WTC11 (cell line): ENCODE data around the gene SPRR2B. TPM values are rescaled to one million over a fixed set of nuclear protein-coding genes. Genes with fewer than 3 reads are reported as not detected.

ENCODE experiments used
- ATAC-seq: fragments of 200-7000 bp; cut with Tn5 transposase; 2 replicates; pipeline ENCODE4 v1.10.0; 2021; ENCODE audit warnings: mild to moderate bottlenecking, moderate library complexity
- CTCF ChIA-PET: fragments of 300-600 bp; sonication (Branson Sonifier 250); formaldehyde crosslinking; loops from one replicate; lab custom pipeline; 2021; ENCODE audit warnings: antibody characterized with exemption; lab: Charles Lee
- POLR2A ChIA-PET: fragments of 350-600 bp; sonication (Branson Sonifier 250); formaldehyde crosslinking; loops from one replicate; lab custom pipeline; 2021; ENCODE audit warnings: antibody characterized with exemption; lab: Charles Lee
- DNase-seq: peaks from one replicate; pipeline ENCODE4 v3.0.0; 2021; ENCODE audit warnings: low spot score
- H3K27ac Mint-ChIP-seq: 2 replicates; pipeline ENCODE4 v1.8.0; 2021; ENCODE audit warnings: mixed read lengths
- H3K27me3 Mint-ChIP-seq: 2 replicates; pipeline ENCODE4 v1.8.0; 2021; ENCODE audit warnings: low read depth, mild to moderate bottlenecking, moderate library complexity, mixed read lengths
- H3K36me3 Mint-ChIP-seq: 2 replicates; pipeline ENCODE4 v1.8.0; 2021; ENCODE audit warnings: mixed read lengths
- H3K4me1 Mint-ChIP-seq: 2 replicates; pipeline ENCODE4 v1.8.0; 2022; ENCODE audit warnings: mixed read lengths
- H3K4me3 Mint-ChIP-seq: 2 replicates; pipeline ENCODE4 v1.8.0; 2021; ENCODE audit warnings: mild to moderate bottlenecking, moderate library complexity, mixed read lengths
- H3K9me3 Mint-ChIP-seq: 2 replicates; pipeline ENCODE4 v1.8.0; 2021; ENCODE audit warnings: mixed read lengths
- CBFB ChIP-seq: sonication (generic); formaldehyde crosslinking; IDR thresholded peaks from 2 replicates; pipeline ENCODE4 v1.8.1; 2022; ENCODE audit warnings: mild to moderate bottlenecking, low read depth, missing genetic modification reagents
- FOXP1 ChIP-seq: sonication (generic); formaldehyde crosslinking; IDR thresholded peaks from 2 replicates; pipeline ENCODE4 v1.8.0; 2022; ENCODE audit warnings: missing genetic modification reagents, mild to moderate bottlenecking, moderate library complexity, borderline replicate concordance
- FOXP4 ChIP-seq: sonication (generic); formaldehyde crosslinking; IDR thresholded peaks from 2 replicates; pipeline ENCODE4 v1.8.0; 2022; ENCODE audit warnings: mild to moderate bottlenecking, missing genetic modification reagents
- HMGA2 ChIP-seq: fragments of 250-450 bp; sonication (Bioruptor Pico); IDR thresholded peaks from 2 replicates; pipeline ENCODE4 v1.4.0; 2021; ENCODE audit warnings: mild to moderate bottlenecking, moderate library complexity
- JAZF1 ChIP-seq: fragments of 250-450 bp; sonication (Bioruptor Pico); IDR thresholded peaks from 2 replicates; pipeline ENCODE4 v1.9.0; 2021; ENCODE audit warnings: moderate library complexity, mild to moderate bottlenecking, inconsistent platforms
- KAT7 ChIP-seq: sonication (generic); formaldehyde crosslinking; IDR thresholded peaks from 2 replicates; pipeline ENCODE4 v1.8.1; 2023; ENCODE audit warnings: missing genetic modification reagents, mild to moderate bottlenecking, borderline replicate concordance
- NFE2L1 ChIP-seq: sonication (generic); formaldehyde crosslinking; IDR thresholded peaks from 2 replicates; pipeline ENCODE4 v1.8.1; 2023; ENCODE audit warnings: missing genetic modification reagents
- NR2C2 ChIP-seq: sonication (generic); formaldehyde crosslinking; IDR thresholded peaks from 2 replicates; pipeline ENCODE4 v1.8.0; 2022; ENCODE audit warnings: mild to moderate bottlenecking, missing genetic modification reagents
- RELA ChIP-seq: sonication (generic); formaldehyde crosslinking; IDR thresholded peaks from 2 replicates; pipeline ENCODE4 v1.8.1; 2022; ENCODE audit warnings: missing genetic modification reagents, mild to moderate bottlenecking, borderline replicate concordance
- SMAD3 ChIP-seq: sonication (generic); formaldehyde crosslinking; IDR thresholded peaks from 2 replicates; pipeline ENCODE4 v1.8.0; 2022; ENCODE audit warnings: missing genetic modification reagents, mild to moderate bottlenecking, borderline replicate concordance
- TEAD1 ChIP-seq: sonication (generic); formaldehyde crosslinking; IDR thresholded peaks from 2 replicates; pipeline ENCODE4 v1.8.0; 2022; ENCODE audit warnings: mild to moderate bottlenecking, missing genetic modification reagents
- TEAD4 ChIP-seq: sonication (generic); formaldehyde crosslinking; IDR thresholded peaks from 2 replicates; pipeline ENCODE4 v1.8.0; 2022; ENCODE audit warnings: mild to moderate bottlenecking, missing genetic modification reagents
- TP53 ChIP-seq: sonication (generic); formaldehyde crosslinking; IDR thresholded peaks from 2 replicates; pipeline ENCODE4 v1.8.1; 2023; ENCODE audit warnings: mild to moderate bottlenecking, missing genetic modification reagents
- ZBTB21 ChIP-seq: sonication (generic); formaldehyde crosslinking; IDR thresholded peaks from 2 replicates; pipeline ENCODE4 v1.8.1; 2023; ENCODE audit warnings: mild to moderate bottlenecking, missing genetic modification reagents, borderline replicate concordance
- ZNF121 ChIP-seq: sonication (generic); formaldehyde crosslinking; IDR thresholded peaks from 2 replicates; pipeline ENCODE4 v1.8.0; 2023; ENCODE audit warnings: missing genetic modification reagents
- ZNF138 ChIP-seq: sonication (generic); formaldehyde crosslinking; conservative IDR thresholded peaks from 2 replicates; pipeline ENCODE4 v1.8.1; 2022; ENCODE audit warnings: mild to moderate bottlenecking, moderate library complexity, missing genetic modification reagents
- ZNF396 ChIP-seq: fragments of 250-450 bp; sonication (Bioruptor Pico); IDR thresholded peaks from 2 replicates; pipeline ENCODE4 v1.8.0; 2021; ENCODE audit warnings: mild to moderate bottlenecking, moderate library complexity, borderline replicate concordance
- ZSCAN18 ChIP-seq: fragments of 250-450 bp; sonication (Bioruptor Pico); IDR thresholded peaks from 2 replicates; pipeline ENCODE4 v2.1.2; 2022; ENCODE audit warnings: mild to moderate bottlenecking, moderate library complexity
- total RNA-seq: library from RNA; stranded (reverse); gene quantifications from 3 replicates; pipeline ENCODE4 v1.2.3, GENCODE V29; 2021
- TF ChIP-seq, protein P1 (sequence below): fragments of 250-450 bp; sonication (Bioruptor Pico); IDR thresholded peaks from 2 replicates; pipeline ENCODE4 v1.9.0; 2021; ENCODE audit warnings: mild to moderate bottlenecking
- TF ChIP-seq, protein P2 (sequence below): sonication (generic); formaldehyde crosslinking; IDR thresholded peaks from 2 replicates; pipeline ENCODE4 v1.8.1; 2022; ENCODE audit warnings: mild to moderate bottlenecking, missing genetic modification reagents, moderate library complexity, borderline replicate concordance
- TF ChIP-seq, protein P3 (sequence below): sonication (generic); formaldehyde crosslinking; IDR thresholded peaks from 2 replicates; pipeline ENCODE4 v1.8.1; 2023; ENCODE audit warnings: mild to moderate bottlenecking, missing genetic modification reagents
- TF ChIP-seq, protein P4 (sequence below): sonication (generic); formaldehyde crosslinking; IDR thresholded peaks from 2 replicates; pipeline ENCODE4 v1.8.1; 2023; ENCODE audit warnings: mild to moderate bottlenecking, missing genetic modification reagents, moderate library complexity
- TF ChIP-seq, protein P5 (sequence below): sonication (generic); formaldehyde crosslinking; IDR thresholded peaks from 2 replicates; pipeline ENCODE4 v1.8.1; 2023; ENCODE audit warnings: mild to moderate bottlenecking, missing genetic modification reagents, borderline replicate concordance

The SPRR2B gene
- total RNA-seq, 1 experiment from 2014 or later: not detected

- TF ChIP-seq, protein P1, sequence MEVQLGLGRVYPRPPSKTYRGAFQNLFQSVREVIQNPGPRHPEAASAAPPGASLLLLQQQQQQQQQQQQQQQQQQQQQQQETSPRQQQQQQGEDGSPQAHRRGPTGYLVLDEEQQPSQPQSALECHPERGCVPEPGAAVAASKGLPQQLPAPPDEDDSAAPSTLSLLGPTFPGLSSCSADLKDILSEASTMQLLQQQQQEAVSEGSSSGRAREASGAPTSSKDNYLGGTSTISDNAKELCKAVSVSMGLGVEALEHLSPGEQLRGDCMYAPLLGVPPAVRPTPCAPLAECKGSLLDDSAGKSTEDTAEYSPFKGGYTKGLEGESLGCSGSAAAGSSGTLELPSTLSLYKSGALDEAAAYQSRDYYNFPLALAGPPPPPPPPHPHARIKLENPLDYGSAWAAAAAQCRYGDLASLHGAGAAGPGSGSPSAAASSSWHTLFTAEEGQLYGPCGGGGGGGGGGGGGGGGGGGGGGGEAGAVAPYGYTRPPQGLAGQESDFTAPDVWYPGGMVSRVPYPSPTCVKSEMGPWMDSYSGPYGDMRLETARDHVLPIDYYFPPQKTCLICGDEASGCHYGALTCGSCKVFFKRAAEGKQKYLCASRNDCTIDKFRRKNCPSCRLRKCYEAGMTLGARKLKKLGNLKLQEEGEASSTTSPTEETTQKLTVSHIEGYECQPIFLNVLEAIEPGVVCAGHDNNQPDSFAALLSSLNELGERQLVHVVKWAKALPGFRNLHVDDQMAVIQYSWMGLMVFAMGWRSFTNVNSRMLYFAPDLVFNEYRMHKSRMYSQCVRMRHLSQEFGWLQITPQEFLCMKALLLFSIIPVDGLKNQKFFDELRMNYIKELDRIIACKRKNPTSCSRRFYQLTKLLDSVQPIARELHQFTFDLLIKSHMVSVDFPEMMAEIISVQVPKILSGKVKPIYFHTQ: no peak
- TF ChIP-seq ZBTB21: no peak
- TF ChIP-seq ZNF121 (CRISPR knock-in tag): no peak
- no peak for TF ChIP-seq ZNF138
- no peak for TF ChIP-seq JAZF1 (CRISPR knock-in tag)
- no peak for TF ChIP-seq NR2C2 (CRISPR knock-in tag)
- TF ChIP-seq CBFB (CRISPR knock-in tag): no peak
- no peak for TF ChIP-seq TEAD1
- TF ChIP-seq HMGA2: no peak
- TF ChIP-seq TEAD4 (CRISPR knock-in tag): no peak
- TF ChIP-seq, all 79 proteins: peak for 0
These were observed 10.3 kb upstream of the SPRR2B start (continued) for GRCh38 chr1:153081736-153082135.

DNA sequence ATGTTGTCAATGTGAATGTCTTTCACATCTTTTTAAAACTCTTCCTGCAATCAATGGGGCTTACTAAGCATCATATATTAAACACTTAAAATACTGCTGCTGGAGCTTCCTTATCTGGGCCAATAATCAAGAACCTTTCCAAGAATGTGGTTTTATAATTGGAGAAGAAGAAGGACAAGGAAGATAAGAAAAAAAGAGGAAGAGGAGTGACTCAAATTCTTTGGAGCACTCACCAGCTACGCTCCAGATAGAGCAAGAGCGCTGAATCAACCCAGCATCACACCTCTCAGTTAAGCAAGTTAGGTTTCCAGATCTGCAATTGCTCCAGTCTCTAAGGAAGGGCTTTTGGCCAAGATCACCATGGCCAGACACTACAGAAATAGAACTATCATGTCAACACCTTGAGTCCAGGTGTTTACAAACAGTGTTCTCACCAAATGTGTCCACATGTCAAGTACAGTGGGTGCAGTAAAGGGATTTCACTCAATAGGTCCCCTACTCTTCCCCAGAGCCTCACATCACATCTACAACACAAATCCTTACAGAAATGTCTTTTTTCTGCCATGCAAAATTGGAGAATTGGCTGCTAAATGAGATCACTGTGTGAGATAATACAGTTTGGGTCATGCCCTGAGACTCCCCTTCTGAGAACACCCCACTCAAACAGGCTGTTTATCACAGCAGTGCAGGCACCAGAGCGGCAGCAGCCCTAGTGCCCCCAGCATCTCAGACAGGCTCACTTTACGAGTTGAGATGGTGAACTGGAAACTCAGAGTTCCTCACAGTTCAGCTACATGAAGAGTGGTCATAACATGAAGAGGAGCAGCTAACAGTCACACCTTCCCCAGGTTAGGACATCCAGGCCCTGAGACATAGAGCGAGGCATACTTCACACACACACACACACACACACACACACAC lies 1.7 kb upstream of the SPRR2B start:
- H3K36me3 Mint-ChIP-seq: no peaks in the 10 kb centered on the region
- no peaks in the 10 kb centered on the region for H3K4me1 Mint-ChIP-seq
- no peaks in the 10 kb centered on the region for H3K9me3 Mint-ChIP-seq
- POLR2A ChIA-PET: no interaction called here
- no peak for DNase-seq
- H3K27ac Mint-ChIP-seq: no peak overlapping the region
- no peaks in the 10 kb centered on the region for H3K27me3 Mint-ChIP-seq
- ATAC-seq: no peak
- no peak overlapping the region for H3K4me3 Mint-ChIP-seq
- CTCF ChIA-PET: no interaction called here
- TF ChIP-seq, protein P2, sequence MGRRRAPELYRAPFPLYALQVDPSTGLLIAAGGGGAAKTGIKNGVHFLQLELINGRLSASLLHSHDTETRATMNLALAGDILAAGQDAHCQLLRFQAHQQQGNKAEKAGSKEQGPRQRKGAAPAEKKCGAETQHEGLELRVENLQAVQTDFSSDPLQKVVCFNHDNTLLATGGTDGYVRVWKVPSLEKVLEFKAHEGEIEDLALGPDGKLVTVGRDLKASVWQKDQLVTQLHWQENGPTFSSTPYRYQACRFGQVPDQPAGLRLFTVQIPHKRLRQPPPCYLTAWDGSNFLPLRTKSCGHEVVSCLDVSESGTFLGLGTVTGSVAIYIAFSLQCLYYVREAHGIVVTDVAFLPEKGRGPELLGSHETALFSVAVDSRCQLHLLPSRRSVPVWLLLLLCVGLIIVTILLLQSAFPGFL (CRISPR knock-in tag): no peak
- TF ChIP-seq SMAD3 (CRISPR knock-in tag) (no peak), TP53 (no peak), NFE2L1 (no peak), ZSCAN18 (CRISPR knock-in tag) (no peak), RELA (CRISPR knock-in tag) (no peak), KAT7 (no peak), FOXP1 (CRISPR knock-in tag) (no peak), FOXP4 (no peak), ZNF396 (CRISPR knock-in tag) (no peak)
- TF ChIP-seq, protein P3, sequence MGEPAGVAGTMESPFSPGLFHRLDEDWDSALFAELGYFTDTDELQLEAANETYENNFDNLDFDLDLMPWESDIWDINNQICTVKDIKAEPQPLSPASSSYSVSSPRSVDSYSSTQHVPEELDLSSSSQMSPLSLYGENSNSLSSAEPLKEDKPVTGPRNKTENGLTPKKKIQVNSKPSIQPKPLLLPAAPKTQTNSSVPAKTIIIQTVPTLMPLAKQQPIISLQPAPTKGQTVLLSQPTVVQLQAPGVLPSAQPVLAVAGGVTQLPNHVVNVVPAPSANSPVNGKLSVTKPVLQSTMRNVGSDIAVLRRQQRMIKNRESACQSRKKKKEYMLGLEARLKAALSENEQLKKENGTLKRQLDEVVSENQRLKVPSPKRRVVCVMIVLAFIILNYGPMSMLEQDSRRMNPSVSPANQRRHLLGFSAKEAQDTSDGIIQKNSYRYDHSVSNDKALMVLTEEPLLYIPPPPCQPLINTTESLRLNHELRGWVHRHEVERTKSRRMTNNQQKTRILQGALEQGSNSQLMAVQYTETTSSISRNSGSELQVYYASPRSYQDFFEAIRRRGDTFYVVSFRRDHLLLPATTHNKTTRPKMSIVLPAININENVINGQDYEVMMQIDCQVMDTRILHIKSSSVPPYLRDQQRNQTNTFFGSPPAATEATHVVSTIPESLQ (CRISPR knock-in tag): no peak
- TF ChIP-seq, protein P4, sequence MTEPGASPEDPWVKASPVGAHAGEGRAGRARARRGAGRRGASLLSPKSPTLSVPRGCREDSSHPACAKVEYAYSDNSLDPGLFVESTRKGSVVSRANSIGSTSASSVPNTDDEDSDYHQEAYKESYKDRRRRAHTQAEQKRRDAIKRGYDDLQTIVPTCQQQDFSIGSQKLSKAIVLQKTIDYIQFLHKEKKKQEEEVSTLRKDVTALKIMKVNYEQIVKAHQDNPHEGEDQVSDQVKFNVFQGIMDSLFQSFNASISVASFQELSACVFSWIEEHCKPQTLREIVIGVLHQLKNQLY (CRISPR knock-in tag): no peak
- TF ChIP-seq, protein P5, sequence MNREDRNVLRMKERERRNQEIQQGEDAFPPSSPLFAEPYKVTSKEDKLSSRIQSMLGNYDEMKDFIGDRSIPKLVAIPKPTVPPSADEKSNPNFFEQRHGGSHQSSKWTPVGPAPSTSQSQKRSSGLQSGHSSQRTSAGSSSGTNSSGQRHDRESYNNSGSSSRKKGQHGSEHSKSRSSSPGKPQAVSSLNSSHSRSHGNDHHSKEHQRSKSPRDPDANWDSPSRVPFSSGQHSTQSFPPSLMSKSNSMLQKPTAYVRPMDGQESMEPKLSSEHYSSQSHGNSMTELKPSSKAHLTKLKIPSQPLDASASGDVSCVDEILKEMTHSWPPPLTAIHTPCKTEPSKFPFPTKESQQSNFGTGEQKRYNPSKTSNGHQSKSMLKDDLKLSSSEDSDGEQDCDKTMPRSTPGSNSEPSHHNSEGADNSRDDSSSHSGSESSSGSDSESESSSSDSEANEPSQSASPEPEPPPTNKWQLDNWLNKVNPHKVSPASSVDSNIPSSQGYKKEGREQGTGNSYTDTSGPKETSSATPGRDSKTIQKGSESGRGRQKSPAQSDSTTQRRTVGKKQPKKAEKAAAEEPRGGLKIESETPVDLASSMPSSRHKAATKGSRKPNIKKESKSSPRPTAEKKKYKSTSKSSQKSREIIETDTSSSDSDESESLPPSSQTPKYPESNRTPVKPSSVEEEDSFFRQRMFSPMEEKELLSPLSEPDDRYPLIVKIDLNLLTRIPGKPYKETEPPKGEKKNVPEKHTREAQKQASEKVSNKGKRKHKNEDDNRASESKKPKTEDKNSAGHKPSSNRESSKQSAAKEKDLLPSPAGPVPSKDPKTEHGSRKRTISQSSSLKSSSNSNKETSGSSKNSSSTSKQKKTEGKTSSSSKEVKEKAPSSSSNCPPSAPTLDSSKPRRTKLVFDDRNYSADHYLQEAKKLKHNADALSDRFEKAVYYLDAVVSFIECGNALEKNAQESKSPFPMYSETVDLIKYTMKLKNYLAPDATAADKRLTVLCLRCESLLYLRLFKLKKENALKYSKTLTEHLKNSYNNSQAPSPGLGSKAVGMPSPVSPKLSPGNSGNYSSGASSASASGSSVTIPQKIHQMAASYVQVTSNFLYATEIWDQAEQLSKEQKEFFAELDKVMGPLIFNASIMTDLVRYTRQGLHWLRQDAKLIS: no peak
